HG03439 (cell line): Measurements from ENCODE around the gene BHLHA15.
A peak's percentile ranks its signal among the peaks of the same experiment; 100 is the strongest.

Experiments used
- ATAC-seq: cut with Tn5 transposase; IDR thresholded peaks from one replicate; pipeline ENCODE4 v1.9.1; 2021; ENCODE audit warnings: mild to moderate bottlenecking, moderate library complexity; ENCODE audit not compliant: unreplicated experiment

The BHLHA15 gene

GRCh38 chr7:98240961-98241673, 29.9 kb downstream of the BHLHA15 start:
- no peak for ATAC-seq

GRCh38 chr7:98241674-98242241, 30.5 kb downstream of the BHLHA15 start:
- ATAC-seq = no peak

GRCh38 chr7:98242342-98242741, 31.1 kb downstream of the BHLHA15 start:
- ATAC-seq = no peak

GRCh38 chr7:98242934-98243333, 31.7 kb downstream of the BHLHA15 start:
- ATAC-seq = no peak

GRCh38 chr7:98244871-98245270, 33.6 kb downstream of the BHLHA15 start:
- no peak for ATAC-seq

GRCh38 chr7:98248156-98248555, 36.9 kb downstream of the BHLHA15 start:
- no peak for ATAC-seq

GRCh38 chr7:98249106-98249505, 37.9 kb downstream of the BHLHA15 start:
- no peak for ATAC-seq

GRCh38 chr7:98250789-98251188, 39.5 kb downstream of the BHLHA15 start:
- ATAC-seq = no peak

- peak; percentile 20 for ATAC-seq
Observed at GRCh38 chr7:98251231-98251600, 40.0 kb downstream of the BHLHA15 start.

GRCh38 chr7:98251601-98252424, 40.6 kb downstream of the BHLHA15 start, which contains the start of gene TECPR1:
TSS of gene TECPR1 (minus strand) at chr7:98252232. CDS start at chr7:98246146, 6,086 bp downstream.
- peak; percentile 95 for ATAC-seq

- ATAC-seq = peak; percentile 0
Observed at GRCh38 chr7:98252425-98253054, 41.3 kb downstream of the BHLHA15 start.

- ATAC-seq = no peak
Observed at GRCh38 chr7:98254516-98254915, 43.3 kb downstream of the BHLHA15 start.

- ATAC-seq = no peak
Observed at GRCh38 chr7:98254951-98255610, 43.8 kb downstream of the BHLHA15 start.

- no peak for ATAC-seq
Observed at GRCh38 chr7:98256431-98256830, 45.2 kb downstream of the BHLHA15 start.

GRCh38 chr7:98257701-98258100, 46.5 kb downstream of the BHLHA15 start:
- ATAC-seq = no peak
